GM19023 (cell line): Measurements from ENCODE around the gene C1orf167.

Experiments
- ATAC-seq: cut with Tn5 transposase; IDR thresholded peaks from one replicate; pipeline ENCODE4 v1.9.1; 2021; ENCODE audit warnings: mild to moderate bottlenecking, moderate library complexity; ENCODE audit not compliant: unreplicated experiment

The C1orf167 gene

GRCh38 chr1:11782127-11782708 is 20.2 kb downstream of the C1orf167 start:
- no peak for ATAC-seq

- no peak for ATAC-seq
These were observed 21.6 kb downstream of the C1orf167 start for GRCh38 chr1:11783556-11783955.

- ATAC-seq = no peak
These were observed 22.4 kb downstream of the C1orf167 start for GRCh38 chr1:11784256-11784992.

- ATAC-seq = no peak
These were observed 23.2 kb downstream of the C1orf167 start for GRCh38 chr1:11784993-11785769.

GRCh38 chr1:11786168-11786567 is 24.2 kb downstream of the C1orf167 start:
- no peak for ATAC-seq

GRCh38 chr1:11787251-11787803 is 25.3 kb downstream of the C1orf167 start:
- no peak for ATAC-seq

GRCh38 chr1:11787804-11788436 is 25.9 kb downstream of the C1orf167 start:
- ATAC-seq = no peak

GRCh38 chr1:11788549-11789053 is 26.6 kb downstream of the C1orf167 start:
- ATAC-seq = no peak

GRCh38 chr1:11789126-11790067 is 27.4 kb downstream of the C1orf167 start:
- ATAC-seq = no peak

- no peak for ATAC-seq
These were observed 28.3 kb downstream of the C1orf167 start for GRCh38 chr1:11790101-11790879.

- no peak for ATAC-seq
These were observed 29.1 kb downstream of the C1orf167 start for GRCh38 chr1:11790880-11791715.

GRCh38 chr1:11792106-11792505 is 30.1 kb downstream of the C1orf167 start:
- ATAC-seq = no peak

- no peak for ATAC-seq
These were observed 31.8 kb downstream of the C1orf167 start for GRCh38 chr1:11793819-11794218.

GRCh38 chr1:11794446-11795237 is 32.6 kb downstream of the C1orf167 start:
- no peak for ATAC-seq

GRCh38 chr1:11795238-11795890 is 33.4 kb downstream of the C1orf167 start:
- no peak for ATAC-seq

- ATAC-seq = no peak
These were observed 34.2 kb downstream of the C1orf167 start for GRCh38 chr1:11796036-11796828.
